DND-41 (cell line): ENCODE data around the gene THBD.

Experiments used
- ATAC-seq: fragments of 200-7000 bp; cut with Tn5 transposase; 3 replicates; pipeline ENCODE4 v1.9.1; 2021; ENCODE audit warnings: low read depth; ENCODE audit not compliant: insufficient read depth
- DNase-seq: peaks from one replicate; pipeline ENCODE4 v3.0.0-alpha.2; 2020
- H2AFZ ChIP-seq: 2 replicates; pipeline ENCODE4 v1.6.0; 2012; ENCODE audit warnings: low read depth, low read length
- H3K27ac ChIP-seq: 2 replicates; pipeline ENCODE4 v1.5.1; 2012; ENCODE audit warnings: low read length, inconsistent platforms
- H3K27me3 ChIP-seq: fragments of 200-600 bp; sonication (generic); 2 replicates; pipeline ENCODE4 v1.6.0; 2012; ENCODE audit warnings: low read length, mild to moderate bottlenecking, inconsistent platforms; ENCODE audit not compliant: insufficient read depth, poor library complexity
- H3K36me3 ChIP-seq: 2 replicates; pipeline ENCODE4 v1.5.1; 2012; ENCODE audit warnings: low read length, inconsistent platforms; ENCODE audit not compliant: insufficient read depth
- H3K4me1 ChIP-seq: 2 replicates; pipeline ENCODE4 v1.5.1; 2012; ENCODE audit warnings: mild to moderate bottlenecking, low read length; ENCODE audit not compliant: insufficient read depth
- H3K4me2 ChIP-seq: 2 replicates; pipeline ENCODE4 v1.6.0; 2012; ENCODE audit warnings: mild to moderate bottlenecking, moderate library complexity, low read length, inconsistent platforms; ENCODE audit not compliant: insufficient read depth
- H3K4me3 ChIP-seq, 2 experiments: fragments of 200-600 bp in 1 of 2; shearing (Covaris generic) in 1 of 2; 2 replicates each; pipeline ENCODE4 v1.5.1; 2012 to 2016; ENCODE audit warnings: inconsistent platforms in 2 of 2, low read length in 2 of 2, mild to moderate bottlenecking in 2 of 2, low read depth in 1 of 2, moderate library complexity in 1 of 2
- H3K79me2 ChIP-seq: 2 replicates; pipeline ENCODE4 v1.6.0; 2012; ENCODE audit warnings: low read length, inconsistent platforms; ENCODE audit not compliant: insufficient read depth
- H3K9ac ChIP-seq: 2 replicates; pipeline ENCODE4 v1.6.0; 2012; ENCODE audit warnings: low read depth, mild to moderate bottlenecking, inconsistent platforms, low read length, moderate library complexity
- H3K9me3 ChIP-seq: 2 replicates; pipeline ENCODE4 v1.5.1; 2012; ENCODE audit warnings: low read length, moderate library complexity, mild to moderate bottlenecking, inconsistent platforms; ENCODE audit not compliant: insufficient read depth, severe bottlenecking
- H4K20me1 ChIP-seq: 2 replicates; pipeline ENCODE4 v1.6.0; 2012; ENCODE audit warnings: low read length; ENCODE audit not compliant: insufficient read depth
- EZH2 ChIP-seq: IDR thresholded peaks from 3 replicates; pipeline ENCODE4 v1.6.1; 2012; ENCODE audit warnings: borderline replicate concordance, low read depth, mild to moderate bottlenecking, moderate library complexity, low read length, inconsistent platforms; ENCODE audit not compliant: severe bottlenecking
- TF ChIP-seq, protein P1 (sequence below): IDR thresholded peaks from 2 replicates; pipeline ENCODE4 v1.5.1; 2012; ENCODE audit warnings: borderline replicate concordance, low read length, moderate library complexity, mild to moderate bottlenecking; ENCODE audit not compliant: poor library complexity, severe bottlenecking; ENCODE audit errors: extremely low read depth

The THBD gene

GRCh38 chr20:23078351-23079015, 29.0 kb upstream of the THBD start:
- Histone ChIP-seq H2AFZ (no peak overlapping the region), H3K27ac (no peak overlapping the region), H3K36me3 (no peaks in the 10 kb centered on the region), H3K9ac (no peak overlapping the region), H3K4me2 (no peak overlapping the region), H3K9me3 (no peaks in the 10 kb centered on the region), H3K4me3 (no peak overlapping the region), H3K4me1 (peaks cover 9% of the 10 kb centered on the region), H4K20me1 (no peaks in the 10 kb centered on the region), H3K79me2 (no peaks in the 10 kb centered on the region), H3K27me3 (no peaks in the 10 kb centered on the region)
- TF ChIP-seq, protein P1, sequence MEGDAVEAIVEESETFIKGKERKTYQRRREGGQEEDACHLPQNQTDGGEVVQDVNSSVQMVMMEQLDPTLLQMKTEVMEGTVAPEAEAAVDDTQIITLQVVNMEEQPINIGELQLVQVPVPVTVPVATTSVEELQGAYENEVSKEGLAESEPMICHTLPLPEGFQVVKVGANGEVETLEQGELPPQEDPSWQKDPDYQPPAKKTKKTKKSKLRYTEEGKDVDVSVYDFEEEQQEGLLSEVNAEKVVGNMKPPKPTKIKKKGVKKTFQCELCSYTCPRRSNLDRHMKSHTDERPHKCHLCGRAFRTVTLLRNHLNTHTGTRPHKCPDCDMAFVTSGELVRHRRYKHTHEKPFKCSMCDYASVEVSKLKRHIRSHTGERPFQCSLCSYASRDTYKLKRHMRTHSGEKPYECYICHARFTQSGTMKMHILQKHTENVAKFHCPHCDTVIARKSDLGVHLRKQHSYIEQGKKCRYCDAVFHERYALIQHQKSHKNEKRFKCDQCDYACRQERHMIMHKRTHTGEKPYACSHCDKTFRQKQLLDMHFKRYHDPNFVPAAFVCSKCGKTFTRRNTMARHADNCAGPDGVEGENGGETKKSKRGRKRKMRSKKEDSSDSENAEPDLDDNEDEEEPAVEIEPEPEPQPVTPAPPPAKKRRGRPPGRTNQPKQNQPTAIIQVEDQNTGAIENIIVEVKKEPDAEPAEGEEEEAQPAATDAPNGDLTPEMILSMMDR, result no peak
- TF ChIP-seq EZH2, result no peak
- ATAC-seq, result no peak
- no peak for DNase-seq

- ATAC-seq, result no peak
- Histone ChIP-seq H3K27ac (no peak overlapping the region), H4K20me1 (no peaks in the 10 kb centered on the region), H3K4me3 (no peak overlapping the region), H2AFZ (no peak overlapping the region), H3K36me3 (no peaks in the 10 kb centered on the region), H3K4me2 (no peak overlapping the region), H3K9me3 (no peaks in the 10 kb centered on the region), H3K79me2 (no peaks in the 10 kb centered on the region), H3K27me3 (no peaks in the 10 kb centered on the region), H3K4me1 (no peaks in the 10 kb centered on the region), H3K9ac (no peak overlapping the region)
- DNase-seq, result no peak
- no peak for TF ChIP-seq EZH2
- TF ChIP-seq, protein P1, result no peak
Measured at GRCh38 chr20:23077277-23077676, 27.8 kb upstream of the THBD start.

DNA sequence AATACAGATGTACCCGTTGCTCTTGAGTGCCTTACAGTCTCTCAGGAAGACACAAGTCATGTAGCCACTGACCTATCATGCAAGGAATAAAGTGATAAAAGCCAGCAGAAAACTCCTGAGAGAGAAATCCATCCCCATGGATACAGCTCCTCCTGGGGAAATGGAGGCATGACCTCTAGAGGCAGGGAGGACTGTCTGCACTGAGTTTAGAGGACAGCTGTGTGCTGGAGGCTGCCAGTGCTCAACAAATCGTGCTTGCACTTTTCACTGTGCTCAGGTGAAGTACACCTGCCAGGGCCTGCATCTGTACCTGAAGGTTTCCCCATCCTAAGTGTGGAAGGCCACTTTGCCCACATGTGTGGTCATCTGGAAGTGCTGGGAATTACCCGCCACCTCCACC, 24.6 kb upstream of the THBD start:
- no peaks in the 10 kb centered on the region for H4K20me1 ChIP-seq
- TF ChIP-seq, protein P1, result peak; percentile 34
- no peak for TF ChIP-seq EZH2
- no peaks in the 10 kb centered on the region for H3K79me2 ChIP-seq
- no peak overlapping the region for H3K9ac ChIP-seq
- no peaks in the 10 kb centered on the region for H3K9me3 ChIP-seq
- no peak overlapping the region for H3K4me2 ChIP-seq
- DNase-seq (no peak), ATAC-seq (no peak)
- no peak overlapping the region for H3K27ac ChIP-seq
- no peaks in the 10 kb centered on the region for H3K36me3 ChIP-seq
- H3K4me3 ChIP-seq, result no peak overlapping the region
- no peaks in the 10 kb centered on the region for H3K27me3 ChIP-seq
- H3K4me1 ChIP-seq, result no peaks in the 10 kb centered on the region
- H2AFZ ChIP-seq, result no peak overlapping the region
